NCI-H2029 (cell line): ENCODE results near the gene ZC3H6.
"Not testable (repeated sequence)": the region's sequence is repeated elsewhere in the genome, so short reads cannot be mapped to it uniquely, and the experiment has no call there.

ENCODE experiments used
- DNase-seq: peaks from one replicate; lab custom pipeline; 2025; lab: John Stamatoyannopoulos, UW

Gene ZC3H6

GRCh38 chr2:112277596-112278220 lies 2.3 kb downstream of the ZC3H6 start:
- DNase-seq, result no peak

DNA sequence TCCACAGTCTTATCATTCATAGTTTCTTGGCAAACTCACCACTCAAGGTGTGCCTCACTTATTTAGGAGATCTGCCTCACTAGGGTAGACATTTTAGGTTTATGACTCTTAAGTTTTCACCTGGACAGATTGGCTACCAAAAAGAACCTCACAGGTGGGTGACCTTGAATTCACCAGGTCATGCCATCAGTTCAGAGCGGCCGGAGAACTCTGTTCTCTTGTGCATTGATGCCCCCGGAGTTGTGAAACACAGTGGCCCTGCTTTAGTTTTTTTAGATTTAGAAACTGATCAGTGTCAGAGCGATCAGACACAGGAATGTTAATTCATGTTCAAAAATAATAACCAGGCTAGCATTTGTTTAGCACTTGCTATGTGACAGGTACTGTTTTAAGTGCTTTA lies 6.7 kb downstream of the ZC3H6 start:
- DNase-seq, result not testable (repeated sequence)

GRCh38 chr2:112283535-112283934 lies 8.1 kb downstream of the ZC3H6 start:
- DNase-seq, result not testable (repeated sequence)

DNA sequence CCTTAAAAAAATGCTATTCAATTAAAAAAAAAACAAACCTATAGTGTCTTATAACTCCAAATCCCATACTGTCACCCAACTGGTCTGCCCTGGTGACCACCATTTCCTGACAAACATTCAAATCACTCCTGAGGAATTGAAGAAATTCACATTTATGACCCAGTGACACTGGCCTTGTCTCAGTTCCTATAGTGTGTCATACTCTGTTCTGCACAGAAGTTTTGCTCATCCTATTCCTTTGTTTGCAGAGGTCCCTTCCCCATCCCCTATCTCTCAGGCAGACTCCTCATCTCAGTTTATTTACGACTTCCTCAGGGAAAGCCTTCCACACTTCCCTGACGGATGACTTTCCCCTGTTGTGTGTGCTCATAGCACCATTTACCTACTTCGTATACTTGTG lies 14.7 kb downstream of the ZC3H6 start:
- DNase-seq, result no peak

- DNase-seq, result no peak
Observed at GRCh38 chr2:112290648-112291047, 15.3 kb downstream of the ZC3H6 start.

DNA sequence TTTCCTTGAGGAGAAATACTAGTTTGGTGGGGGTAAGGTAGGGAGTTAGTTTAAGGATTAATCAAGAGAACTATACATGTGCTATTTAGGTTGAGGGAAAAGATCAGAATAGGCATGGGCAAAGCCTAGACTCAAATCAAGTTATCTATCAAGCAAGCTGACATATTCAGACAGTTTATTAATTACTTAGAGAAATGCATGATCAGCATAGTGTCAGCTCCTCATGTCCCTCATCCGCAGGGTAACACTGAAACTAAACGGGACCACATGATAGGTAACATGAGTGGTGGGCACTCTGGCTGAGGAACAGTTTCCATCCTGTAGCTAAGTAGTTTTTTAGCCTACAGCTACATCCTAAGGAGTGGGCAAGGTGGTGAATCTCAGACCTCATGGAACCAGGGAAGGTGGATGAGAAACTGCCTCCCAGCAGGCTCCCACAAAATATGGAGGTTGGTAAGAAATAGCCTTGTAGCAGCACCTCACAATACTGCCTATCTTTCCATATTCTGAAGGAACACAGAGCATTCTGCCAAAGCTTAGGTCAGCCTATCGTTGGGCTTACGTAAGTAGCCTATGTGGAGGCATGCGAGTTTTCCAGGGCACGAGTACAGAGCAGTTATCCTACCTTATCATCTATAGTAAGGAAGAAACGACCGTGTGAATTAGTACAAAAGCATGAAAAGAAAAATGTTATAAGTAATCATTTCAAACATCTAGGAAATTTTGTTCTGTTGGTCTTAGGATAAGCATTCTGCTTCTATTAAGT lies 18.4 kb downstream of the ZC3H6 start:
- no peak for DNase-seq

DNA sequence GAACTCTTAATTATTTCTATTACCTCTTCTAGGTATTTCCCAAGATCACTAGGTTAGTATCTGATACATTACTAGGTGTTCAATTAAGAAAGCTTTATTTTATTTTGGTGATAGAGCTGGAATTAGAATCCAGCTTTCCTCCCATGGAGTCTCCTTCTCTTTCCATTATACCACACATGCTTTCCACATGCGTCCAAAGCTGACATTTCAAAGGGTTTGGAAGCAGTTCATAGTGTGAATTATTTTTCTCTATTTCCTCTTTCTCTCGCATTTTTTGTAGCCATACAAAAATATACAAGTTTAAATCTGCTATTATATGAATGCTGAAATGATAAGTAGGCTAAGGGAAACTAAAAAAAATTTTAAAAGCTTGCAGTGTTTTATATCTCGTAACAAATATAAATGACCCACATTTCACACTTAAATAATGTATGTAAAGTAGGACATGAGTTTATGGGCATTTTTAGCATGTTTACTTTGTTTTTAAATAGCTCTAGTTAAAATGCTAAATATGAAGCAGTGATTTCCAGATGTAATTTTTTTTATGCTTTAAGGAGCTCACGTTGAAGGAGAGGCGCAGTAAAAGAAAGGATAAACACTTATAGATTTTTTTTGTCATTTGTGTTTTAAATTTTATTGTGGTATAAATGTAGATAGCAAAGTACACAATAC lies 20.1 kb downstream of the ZC3H6 start:
- no peak for DNase-seq

- no peak for DNase-seq
Observed at GRCh38 chr2:112296407-112296806, 21.0 kb downstream of the ZC3H6 start.

GRCh38 chr2:112301171-112301584 lies 25.8 kb downstream of the ZC3H6 start:
- DNase-seq, result no peak

- no peak for DNase-seq
Observed at GRCh38 chr2:112301973-112302372, 26.6 kb downstream of the ZC3H6 start.

DNA sequence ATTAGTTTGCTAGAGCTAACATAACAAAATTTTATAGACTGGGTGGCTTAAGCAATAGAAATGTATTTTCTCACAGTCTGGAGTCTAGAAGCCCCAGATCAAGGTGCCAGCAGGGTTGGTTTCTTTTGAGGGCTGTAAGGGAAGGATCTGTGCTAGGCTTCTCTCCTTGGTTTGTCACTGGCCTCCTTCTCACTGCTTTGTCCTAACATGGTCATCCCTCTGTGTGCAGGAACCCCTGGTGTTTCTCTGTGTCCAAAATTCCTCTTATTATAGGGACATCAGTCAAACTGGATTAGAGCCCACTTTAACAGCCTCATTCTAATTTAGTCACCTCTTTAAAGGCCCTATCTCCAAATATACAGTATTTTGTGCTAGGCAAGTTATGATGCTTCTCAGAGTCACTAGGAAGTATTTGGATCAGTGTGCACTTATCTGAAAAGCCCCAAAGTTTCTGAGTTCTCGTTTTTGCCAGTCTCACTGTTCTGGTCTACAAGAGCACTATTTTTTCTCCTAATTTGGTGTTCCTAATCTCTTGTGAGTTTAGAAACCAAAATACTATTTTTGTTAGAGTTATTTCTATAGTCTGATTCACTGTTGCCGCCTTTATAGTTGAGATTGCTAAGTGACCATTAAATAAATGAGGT lies 29.0 kb downstream of the ZC3H6 start:
- DNase-seq, result no peak

DNA sequence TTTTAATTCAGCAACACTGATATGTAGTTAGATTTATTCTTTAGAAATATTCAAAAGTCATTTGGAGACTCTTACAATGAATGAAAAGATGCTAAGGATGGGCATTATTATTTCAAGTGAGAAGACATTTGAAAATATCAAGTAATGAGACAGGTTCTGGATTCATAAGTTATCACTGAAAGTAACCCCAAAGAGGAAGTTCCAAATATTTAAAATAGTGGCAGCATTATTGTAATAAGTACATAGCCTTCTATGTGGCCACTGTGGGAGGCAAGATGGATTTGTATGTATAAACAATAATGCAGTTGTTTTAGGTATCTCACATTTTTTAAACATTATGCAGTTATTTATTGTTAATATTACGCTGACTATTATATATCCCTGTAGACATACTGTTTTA lies 29.7 kb downstream of the ZC3H6 start:
- DNase-seq, result no peak

GRCh38 chr2:112310906-112311305 lies 35.5 kb downstream of the ZC3H6 start:
- DNase-seq, result no peak

DNA sequence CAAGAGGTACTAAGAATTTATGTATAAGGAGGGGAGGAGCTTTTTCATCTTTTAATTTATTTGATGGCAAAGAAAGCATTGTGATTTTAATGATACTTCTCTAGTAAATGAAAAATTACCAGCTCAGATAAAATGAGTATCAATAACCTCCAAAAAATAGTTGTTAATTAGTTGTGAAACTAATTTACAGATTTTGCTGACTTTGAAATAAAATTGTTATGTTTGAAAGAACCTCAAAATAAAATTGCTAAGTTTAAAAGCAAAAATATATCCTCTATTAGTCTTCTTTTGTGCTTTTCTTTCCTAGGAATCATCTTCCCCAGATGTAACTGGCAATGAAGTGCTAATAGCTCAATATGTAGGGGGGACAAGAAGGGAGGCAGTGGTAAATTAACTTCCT lies 36.5 kb downstream of the ZC3H6 start:
- no peak for DNase-seq

DNA sequence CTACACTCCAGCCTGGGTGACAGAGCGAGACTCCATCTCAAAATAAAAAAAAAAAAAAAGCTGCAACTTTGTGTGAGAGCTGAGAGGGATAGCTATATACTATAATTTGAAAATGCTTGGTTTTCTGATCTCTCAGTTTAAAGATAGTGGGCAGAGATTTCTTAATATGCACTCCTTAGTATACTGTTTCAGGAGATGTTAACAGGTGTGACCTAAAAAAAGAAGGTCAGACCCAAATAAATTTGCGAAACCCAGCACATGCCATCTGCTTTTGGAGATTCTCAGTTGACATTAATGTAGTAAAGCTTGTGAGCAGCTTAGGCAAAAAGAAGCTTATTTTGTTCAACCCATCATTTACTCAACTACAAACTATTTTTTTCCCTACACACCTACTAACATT lies 37.4 kb downstream of the ZC3H6 start:
- DNase-seq, result no peak

GRCh38 chr2:112314856-112315255 lies 39.5 kb downstream of the ZC3H6 start:
- no peak for DNase-seq

- no peak for DNase-seq
Observed at GRCh38 chr2:112317303-112318158, 42.1 kb downstream of the ZC3H6 start.

DNA sequence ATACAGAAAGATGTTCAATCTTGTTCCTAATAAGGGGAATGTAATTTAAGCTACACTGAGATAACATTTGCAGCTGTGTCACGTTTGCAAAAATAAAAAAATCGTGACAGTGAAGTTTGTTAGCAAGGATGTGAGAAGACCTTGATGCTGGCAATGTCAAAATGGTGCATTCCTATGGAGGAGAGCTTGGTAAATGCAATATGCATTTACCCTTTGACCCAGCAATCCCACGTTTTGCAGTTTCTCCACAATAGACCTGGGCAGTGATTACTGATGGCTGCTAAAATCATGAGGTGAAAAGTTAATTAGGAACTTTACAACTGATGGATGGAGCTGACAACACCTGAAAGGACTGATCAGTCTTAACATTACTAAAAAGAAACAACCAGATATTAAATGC lies 43.1 kb downstream of the ZC3H6 start:
- DNase-seq, result no peak

- DNase-seq, result no peak
Observed at GRCh38 chr2:112321375-112322320, 46.3 kb downstream of the ZC3H6 start.

DNA sequence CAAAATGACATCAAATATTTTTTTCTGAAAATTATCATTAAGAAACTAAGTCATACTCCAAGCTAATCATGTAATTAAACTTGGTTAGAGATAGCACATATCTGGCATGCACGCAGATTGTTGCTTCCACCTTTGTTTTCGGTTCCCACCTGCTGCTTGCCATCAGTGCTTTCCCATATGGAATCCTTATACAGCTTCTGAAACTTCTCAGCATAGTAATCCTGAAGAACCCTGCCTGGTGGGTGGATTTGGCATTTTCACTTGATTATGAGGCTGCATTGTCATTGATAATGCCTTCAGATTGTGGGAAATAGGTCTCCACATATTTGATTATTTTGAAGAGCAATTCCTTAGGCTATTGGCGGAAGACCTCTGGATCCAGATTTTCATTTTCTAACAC lies 47.5 kb downstream of the ZC3H6 start:
- DNase-seq, result no peak
